Hematopoietic multipotent progenitor cell treated with erythropoietin and hydrocortisone succinate and interleukin-3 and kit ligand, for 15 days (in vitro differentiated cells): ENCODE data around the gene CYTH4.

Source experiments
- DNase-seq: peaks from one replicate; pipeline ENCODE4 v3.0.0-alpha.2; 2015; ENCODE audit warnings: low spot score

Gene CYTH4

GRCh38 chr22:37291559-37292298 lies 9.4 kb downstream of the CYTH4 start:
- DNase-seq: no peak

- DNase-seq: no peak
These were observed 10.3 kb downstream of the CYTH4 start for GRCh38 chr22:37292641-37293040.

- DNase-seq: no peak
These were observed 10.9 kb downstream of the CYTH4 start for GRCh38 chr22:37293172-37293571.

- DNase-seq: no peak
These were observed 12.4 kb downstream of the CYTH4 start for GRCh38 chr22:37294747-37295146.

- no peak for DNase-seq
These were observed 13.0 kb downstream of the CYTH4 start for GRCh38 chr22:37295213-37295886.

- DNase-seq: no peak
These were observed 13.6 kb downstream of the CYTH4 start for GRCh38 chr22:37295946-37296345.

GRCh38 chr22:37298748-37299495 lies 16.6 kb downstream of the CYTH4 start:
- DNase-seq: no peak

GRCh38 chr22:37299969-37300509 lies 17.7 kb downstream of the CYTH4 start:
- no peak for DNase-seq

- DNase-seq: no peak
These were observed 18.3 kb downstream of the CYTH4 start for GRCh38 chr22:37300551-37301017.

- no peak for DNase-seq
These were observed 19.0 kb downstream of the CYTH4 start for GRCh38 chr22:37301144-37301830.

- DNase-seq: no peak
These were observed 20.6 kb downstream of the CYTH4 start for GRCh38 chr22:37302674-37303555.

- no peak for DNase-seq
These were observed 21.5 kb downstream of the CYTH4 start for GRCh38 chr22:37303821-37304274.

- no peak for DNase-seq
These were observed 22.5 kb downstream of the CYTH4 start for GRCh38 chr22:37304595-37305343.

- DNase-seq: no peak
These were observed 23.6 kb downstream of the CYTH4 start for GRCh38 chr22:37305887-37306286.

- no peak for DNase-seq
These were observed 24.2 kb downstream of the CYTH4 start for GRCh38 chr22:37306494-37306829.

GRCh38 chr22:37308385-37309200 lies 26.3 kb downstream of the CYTH4 start:
- no peak for DNase-seq

GRCh38 chr22:37309211-37310074 lies 27.1 kb downstream of the CYTH4 start:
- DNase-seq: no peak

- DNase-seq: no peak
These were observed 27.8 kb downstream of the CYTH4 start for GRCh38 chr22:37310075-37310606.
